Body of pancreas (tissue), 4 donors: ENCODE data around the gene PLCZ1.

Source experiments
- POLR2A ChIP-seq, 3 donors: fragments of 450-650 bp; IDR thresholded peaks; one replicate each; pipeline ENCODE4 v1.6.1; 2016; ENCODE audit warnings: antibody characterized with exemption in 3 of 3, mild to moderate bottlenecking in 2 of 3
- TF ChIP-seq, protein P1 (sequence below), 7 experiments: fragments of 450-650 bp in 4 of 7; fragments of 200-600 bp in 3 of 7; sonication (generic) in 3 of 7; IDR thresholded peaks; one replicate each; pipeline ENCODE4 v1.5.1; 2016 to 2019; ENCODE audit warnings: antibody characterized with exemption in 7 of 7

- TF ChIP-seq, protein P1, sequence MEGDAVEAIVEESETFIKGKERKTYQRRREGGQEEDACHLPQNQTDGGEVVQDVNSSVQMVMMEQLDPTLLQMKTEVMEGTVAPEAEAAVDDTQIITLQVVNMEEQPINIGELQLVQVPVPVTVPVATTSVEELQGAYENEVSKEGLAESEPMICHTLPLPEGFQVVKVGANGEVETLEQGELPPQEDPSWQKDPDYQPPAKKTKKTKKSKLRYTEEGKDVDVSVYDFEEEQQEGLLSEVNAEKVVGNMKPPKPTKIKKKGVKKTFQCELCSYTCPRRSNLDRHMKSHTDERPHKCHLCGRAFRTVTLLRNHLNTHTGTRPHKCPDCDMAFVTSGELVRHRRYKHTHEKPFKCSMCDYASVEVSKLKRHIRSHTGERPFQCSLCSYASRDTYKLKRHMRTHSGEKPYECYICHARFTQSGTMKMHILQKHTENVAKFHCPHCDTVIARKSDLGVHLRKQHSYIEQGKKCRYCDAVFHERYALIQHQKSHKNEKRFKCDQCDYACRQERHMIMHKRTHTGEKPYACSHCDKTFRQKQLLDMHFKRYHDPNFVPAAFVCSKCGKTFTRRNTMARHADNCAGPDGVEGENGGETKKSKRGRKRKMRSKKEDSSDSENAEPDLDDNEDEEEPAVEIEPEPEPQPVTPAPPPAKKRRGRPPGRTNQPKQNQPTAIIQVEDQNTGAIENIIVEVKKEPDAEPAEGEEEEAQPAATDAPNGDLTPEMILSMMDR (IDR thresholded peaks at IDR 0.05): no peak
- TF ChIP-seq POLR2A (IDR thresholded peaks at IDR 0.05): no peak
These were observed 54.3 kb downstream of the PLCZ1 start for GRCh38 chr12:18683327-18684013.
